HG02938 (cell line): ENCODE measurements around the gene ATG14.
"Not testable (repeated sequence)": the region's sequence is repeated elsewhere in the genome, so short reads cannot be mapped to it uniquely, and the experiment has no call there.

ENCODE experiments used
- ATAC-seq: cut with Tn5 transposase; IDR thresholded peaks from one replicate; pipeline ENCODE4 v1.9.1; 2021; ENCODE audit warnings: mild to moderate bottlenecking, moderate library complexity; ENCODE audit not compliant: unreplicated experiment

Gene ATG14

DNA sequence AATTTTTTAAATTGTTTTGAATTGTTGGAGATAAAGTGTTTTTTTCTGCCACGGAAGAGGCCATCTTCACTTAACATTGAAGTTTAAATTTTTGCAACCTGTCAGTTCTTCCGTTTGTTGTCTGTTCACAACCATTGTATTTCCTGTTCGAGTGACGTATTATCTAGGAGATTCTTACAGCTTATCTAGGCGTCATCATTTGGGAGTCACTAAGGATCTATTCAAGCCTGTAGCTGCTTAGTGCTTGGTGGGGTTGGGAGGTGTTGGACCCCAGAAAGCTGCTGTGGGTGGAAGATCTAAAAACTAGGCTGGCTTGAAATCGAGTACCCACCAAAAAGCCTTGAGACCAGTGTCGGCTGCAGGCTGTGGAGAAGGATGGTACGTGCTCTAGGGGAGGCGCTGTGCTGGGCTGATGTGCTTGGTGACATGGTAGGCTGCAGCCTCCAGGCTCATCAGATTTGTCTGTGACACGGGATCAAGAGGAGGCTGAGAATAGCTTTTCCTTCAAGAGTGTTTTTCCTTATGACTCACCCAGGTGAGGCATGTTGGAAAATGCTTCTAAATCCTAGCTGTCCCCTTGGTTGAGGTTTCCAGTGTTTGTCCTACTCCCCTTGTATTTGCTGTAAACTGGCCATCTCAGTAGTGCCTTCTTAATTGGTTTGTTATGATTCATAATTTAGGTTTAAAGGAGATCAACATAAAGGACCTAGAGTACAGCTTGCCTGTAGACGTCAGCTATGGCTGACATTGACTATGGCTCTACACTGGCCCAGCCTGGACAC, 57.8 kb downstream of the ATG14 start:
- no peak for ATAC-seq

DNA sequence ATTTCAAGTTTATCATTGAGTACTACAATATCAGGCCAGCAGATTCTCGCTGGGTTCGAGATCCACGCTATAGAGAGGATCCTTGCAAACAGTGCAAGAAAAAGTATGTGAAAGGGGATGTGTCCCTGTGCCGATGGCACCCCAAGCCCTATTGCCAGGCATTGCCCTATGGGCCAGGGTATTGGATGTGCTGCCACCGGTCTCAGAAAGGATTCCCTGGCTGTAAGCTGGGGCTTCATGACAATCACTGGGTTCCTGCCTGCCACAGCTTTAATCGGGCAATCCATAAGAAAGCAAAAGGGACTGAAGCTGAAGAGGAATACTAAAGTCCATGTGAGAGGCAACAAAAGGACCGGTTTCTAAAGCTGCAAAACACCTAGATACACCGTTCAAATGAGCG, 59.4 kb downstream of the ATG14 start:
- ATAC-seq: no peak

DNA sequence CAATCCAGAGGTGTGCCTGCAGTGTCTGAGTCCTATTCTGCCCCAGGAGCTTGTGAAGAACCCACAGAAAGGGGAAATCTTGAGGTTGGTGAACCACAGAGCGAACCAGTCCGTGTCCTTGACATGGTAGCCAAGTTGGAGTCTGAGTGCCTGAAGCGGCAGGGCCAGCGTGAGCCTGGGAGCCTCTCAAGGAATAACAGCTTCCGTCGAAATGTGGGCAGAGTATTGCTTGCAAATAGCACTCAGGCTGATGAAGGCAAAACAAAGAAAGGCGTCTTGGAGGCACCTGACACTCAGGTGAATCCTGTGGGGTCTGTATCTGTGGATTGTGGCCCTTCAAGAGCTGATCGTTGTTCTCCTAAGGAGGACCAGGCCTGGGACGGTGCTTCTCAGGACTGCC, 60.5 kb downstream of the ATG14 start:
- no peak for ATAC-seq

DNA sequence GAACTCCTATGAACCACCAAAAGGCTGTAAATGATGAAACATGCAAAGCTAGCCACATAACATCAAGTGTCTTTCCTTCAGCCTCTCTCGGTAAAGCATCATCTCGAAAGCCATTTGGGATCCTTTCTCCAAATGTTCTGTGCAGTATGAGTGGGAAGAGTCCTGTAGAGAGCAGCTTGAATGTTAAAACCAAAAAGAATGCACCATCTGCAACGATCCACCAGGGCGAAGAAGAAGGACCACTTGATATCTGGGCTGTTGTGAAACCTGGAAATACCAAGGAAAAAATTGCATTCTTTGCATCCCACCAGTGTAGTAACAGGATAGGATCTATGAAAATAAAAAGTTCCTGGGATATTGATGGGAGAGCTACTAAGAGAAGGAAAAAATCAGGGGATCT, 61.2 kb downstream of the ATG14 start:
- no peak for ATAC-seq

DNA sequence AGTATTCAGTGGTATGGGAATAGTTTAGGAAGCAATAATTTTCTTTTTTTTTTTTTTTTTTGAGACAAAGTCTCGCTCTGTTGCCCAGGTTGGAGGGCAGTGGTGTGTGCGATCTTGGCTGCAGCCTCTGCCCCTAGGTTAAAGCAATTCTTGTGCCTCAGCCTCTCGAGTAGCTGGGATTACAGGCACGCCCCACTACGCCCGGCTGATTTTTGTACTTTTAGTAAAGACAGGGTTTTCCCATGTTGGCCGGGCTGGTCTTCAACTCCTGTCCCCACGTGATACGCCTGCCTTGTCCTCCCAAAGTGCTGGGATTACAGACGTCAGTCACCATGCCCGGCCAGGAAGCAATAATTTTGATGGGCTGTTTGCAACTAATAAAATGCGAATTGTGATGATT, 62.1 kb downstream of the ATG14 start:
- ATAC-seq: no peak

DNA sequence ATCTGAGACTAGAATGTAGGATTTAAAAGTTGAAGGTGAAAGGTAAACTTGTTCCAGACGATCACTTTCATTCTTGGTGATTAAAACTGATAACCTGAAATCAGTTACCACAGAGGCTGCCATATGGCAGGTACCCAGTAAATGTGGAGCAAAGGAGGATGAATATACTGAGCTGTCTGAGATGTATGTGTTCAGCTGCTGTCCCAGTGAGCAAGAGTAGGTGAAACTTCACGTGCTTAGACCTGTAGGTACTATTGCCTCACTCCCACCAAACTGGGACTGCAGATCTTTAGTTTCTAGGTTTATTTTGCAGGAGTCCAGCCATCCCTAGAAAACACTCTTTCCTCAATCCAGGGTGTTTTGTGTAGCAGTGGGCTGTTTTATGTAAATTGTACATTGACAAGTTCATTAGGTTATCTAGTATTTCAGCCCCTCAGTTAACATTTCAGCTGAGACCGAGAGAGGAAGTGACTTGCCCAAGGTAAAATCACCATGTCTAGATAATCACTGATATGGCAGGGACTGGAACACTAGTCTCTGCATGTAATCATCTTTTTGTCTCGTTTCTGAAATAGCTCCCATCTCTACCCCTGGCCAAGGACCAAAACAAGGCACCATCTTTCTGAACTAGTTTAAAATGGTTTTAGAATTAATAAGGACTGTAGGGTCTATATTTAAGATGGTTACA, 62.7 kb downstream of the ATG14 start:
- no peak for ATAC-seq

DNA sequence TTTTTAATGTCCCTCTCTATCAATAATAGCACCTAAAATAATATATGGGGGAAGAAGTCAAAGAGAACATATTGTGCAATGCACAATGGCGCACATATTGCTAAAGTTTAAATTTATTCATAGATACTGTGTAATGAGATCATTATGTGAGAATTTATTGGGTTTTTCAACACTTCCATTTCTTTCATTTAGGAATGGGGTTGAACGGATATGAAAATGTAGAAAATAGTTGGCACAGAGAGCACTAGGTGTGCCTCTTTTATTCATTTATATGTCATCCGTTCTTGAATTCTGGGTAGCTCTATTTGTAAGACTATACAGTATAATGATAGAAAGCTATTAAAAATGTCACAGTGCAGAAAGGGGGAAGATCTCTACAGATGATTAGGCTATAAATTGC, 63.9 kb downstream of the ATG14 start:
- no peak for ATAC-seq

DNA sequence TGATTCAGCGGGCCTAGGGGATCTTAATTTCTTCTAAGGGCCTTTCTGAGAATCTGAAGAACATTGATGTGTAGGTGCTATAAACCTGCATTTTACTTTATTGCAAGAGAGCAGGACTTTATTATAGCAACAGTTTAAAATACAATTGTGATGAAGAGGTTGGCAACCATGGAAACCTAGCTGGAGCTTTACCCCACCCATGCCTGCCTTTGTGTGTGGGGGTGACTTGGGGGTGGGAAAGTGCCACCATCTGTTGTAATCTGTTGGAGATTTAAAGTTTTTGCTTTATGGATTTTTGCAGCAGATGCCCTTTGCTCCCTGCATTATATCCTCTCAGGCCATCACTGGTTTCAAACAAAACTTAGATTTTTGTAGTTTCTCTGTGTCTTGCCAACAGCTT, 64.6 kb downstream of the ATG14 start:
- ATAC-seq: no peak

DNA sequence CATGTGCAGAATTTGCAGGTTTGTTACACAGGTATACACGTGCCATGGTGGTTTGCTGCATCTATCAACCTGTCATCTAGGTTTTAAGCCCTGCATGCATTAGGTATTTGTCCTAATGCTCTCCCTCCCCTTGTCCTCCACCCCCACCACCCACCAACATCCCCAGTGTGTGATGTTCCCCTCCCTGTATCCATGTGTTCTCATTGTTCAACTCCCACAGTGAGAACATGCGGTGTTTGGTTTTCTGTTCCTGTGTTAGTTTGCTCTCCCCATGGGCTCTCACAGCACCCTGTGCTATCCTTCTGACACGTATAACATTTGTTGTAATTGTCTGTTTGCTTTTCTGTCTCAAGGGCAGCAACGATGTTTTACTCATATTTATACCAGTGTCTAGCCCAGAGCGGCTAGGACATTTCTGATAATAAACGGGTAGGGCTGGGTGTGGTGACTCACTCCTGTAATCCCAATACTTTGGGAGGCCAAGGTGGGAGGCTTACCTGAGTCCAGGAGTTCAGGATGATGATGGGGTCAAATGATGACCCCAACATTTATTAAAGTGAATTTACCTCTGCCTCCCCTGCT, 67.0 kb downstream of the ATG14 start:
- not testable (repeated sequence) for ATAC-seq

DNA sequence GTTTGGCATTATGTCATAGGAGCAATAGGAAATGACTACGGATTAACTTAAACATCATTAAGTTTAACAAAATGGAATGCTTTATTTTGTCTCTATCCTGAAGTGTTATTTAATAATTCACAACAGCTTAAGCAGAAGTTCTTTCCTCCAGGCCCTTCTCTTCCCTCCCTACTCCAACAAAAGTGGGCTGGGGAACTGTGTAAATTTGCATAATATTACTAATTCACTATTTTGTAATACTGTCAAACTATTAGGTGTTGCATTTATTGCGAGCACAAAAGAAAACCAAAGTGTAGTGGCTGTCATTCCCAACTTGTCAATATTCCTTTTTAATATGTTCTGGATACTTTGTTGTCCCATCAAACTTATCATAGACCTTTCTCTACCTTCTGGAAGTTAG, 69.8 kb downstream of the ATG14 start:
- ATAC-seq: no peak

DNA sequence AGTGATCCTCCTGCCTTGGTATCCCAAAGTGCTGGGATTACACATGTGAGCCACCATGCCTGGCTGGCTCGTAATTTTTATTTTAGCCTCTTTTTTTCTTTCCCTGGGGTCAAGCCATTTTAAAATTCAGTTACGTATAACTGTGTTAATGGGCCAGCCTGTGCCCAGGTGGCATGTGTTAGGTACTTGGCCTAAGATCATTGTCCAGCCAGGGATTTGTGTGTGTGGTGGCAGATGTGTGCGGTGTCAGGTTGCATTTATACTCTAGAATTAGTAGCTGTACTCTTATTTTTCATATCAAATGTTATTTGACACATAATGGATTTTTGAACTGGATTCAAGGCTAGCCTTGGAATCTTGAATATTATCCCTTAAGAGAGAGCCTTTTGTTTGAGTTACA, 71.1 kb downstream of the ATG14 start:
- ATAC-seq: no peak

DNA sequence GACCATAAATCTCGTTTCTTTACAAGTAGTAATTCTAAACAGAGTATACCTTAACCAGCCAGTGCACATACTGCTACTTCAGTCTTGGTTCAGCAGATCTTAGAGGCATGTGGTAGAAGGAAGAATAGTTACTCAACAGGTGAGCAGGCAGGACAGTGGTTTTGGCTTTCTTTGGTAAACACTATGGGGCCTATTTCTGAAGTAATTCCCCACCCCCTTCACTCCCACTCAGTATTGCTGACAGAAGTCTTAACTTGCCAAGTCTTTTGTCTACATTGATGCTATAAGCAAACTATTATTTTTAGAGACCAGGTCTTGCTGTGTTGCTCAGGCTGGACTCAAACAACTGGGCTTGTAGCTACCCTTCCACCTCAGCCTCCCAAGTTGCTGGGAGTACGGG, 71.9 kb downstream of the ATG14 start:
- ATAC-seq: peak; percentile 80

DNA sequence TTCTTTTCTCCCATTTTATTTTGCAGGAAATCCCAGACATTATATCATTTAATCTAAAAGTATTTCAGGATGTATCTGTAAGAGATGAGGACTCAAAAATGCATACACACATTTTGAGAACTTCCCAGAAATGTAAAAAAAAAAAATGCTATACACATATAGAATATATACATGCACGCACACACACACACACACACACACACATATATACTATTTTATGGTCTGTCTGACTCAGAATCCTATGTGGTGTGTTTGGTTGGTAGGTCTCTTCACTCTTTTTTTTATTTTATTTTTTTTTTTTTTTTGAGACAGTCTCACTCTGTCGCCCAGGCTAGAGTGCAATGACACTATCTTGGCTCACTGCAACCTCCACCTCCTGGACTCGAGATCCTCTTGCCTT, 74.9 kb downstream of the ATG14 start:
- ATAC-seq: no peak

DNA sequence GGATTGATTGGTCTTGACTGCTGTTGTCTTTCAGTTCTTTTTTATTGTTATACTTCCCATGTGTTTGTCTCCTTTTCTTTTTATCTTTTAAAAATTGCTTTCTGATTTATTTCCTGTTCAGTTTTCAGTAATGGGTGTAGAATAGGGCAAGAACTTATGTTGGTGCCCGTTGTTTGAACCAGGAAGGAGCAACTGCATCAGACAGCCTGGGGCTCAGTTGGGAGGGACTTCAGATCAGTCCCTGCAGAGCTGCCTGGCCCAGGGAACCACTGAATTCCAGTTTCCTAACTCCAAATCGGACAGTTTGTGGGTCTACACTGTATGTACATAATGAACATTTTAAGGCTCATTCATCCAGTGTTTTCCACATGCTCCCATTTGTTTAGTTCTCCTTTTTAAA, 75.5 kb downstream of the ATG14 start:
- no peak for ATAC-seq

DNA sequence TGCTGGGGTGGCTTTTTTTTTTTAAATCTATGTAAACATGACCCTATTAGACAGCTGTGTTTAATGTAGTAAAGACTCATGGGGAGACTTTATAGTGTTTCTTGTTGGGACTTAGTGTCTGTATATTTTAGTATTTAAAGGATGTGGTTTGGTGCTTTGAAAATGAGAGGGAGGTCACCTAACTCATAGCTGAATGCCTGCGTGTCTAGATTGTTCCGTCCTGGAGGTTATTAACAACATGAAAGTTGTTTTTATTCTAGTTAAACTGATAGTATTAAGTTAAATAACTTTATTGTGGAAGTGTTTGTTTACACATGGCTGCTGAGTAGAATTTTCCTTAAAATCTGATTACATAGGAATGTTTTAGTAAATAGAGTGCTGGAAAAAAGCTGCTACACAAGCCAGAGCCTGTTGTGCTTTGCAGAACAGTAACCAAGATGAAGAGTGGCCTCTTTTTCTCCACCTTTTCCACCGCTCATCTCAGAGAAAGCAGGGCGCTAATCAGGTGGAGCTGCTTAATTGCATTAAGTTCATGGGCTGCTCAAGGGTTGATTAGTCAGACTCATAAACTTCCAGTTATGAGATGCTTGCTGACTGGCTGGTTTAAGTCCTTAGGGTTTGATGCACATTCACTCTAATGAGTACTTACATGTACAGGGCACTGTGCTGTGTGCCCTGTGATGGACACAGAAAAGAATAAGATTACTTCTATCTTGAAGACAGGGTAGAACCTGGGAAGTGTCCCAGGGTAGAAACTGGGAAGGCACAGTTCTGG, 77.7 kb downstream of the ATG14 start:
- ATAC-seq: no peak

DNA sequence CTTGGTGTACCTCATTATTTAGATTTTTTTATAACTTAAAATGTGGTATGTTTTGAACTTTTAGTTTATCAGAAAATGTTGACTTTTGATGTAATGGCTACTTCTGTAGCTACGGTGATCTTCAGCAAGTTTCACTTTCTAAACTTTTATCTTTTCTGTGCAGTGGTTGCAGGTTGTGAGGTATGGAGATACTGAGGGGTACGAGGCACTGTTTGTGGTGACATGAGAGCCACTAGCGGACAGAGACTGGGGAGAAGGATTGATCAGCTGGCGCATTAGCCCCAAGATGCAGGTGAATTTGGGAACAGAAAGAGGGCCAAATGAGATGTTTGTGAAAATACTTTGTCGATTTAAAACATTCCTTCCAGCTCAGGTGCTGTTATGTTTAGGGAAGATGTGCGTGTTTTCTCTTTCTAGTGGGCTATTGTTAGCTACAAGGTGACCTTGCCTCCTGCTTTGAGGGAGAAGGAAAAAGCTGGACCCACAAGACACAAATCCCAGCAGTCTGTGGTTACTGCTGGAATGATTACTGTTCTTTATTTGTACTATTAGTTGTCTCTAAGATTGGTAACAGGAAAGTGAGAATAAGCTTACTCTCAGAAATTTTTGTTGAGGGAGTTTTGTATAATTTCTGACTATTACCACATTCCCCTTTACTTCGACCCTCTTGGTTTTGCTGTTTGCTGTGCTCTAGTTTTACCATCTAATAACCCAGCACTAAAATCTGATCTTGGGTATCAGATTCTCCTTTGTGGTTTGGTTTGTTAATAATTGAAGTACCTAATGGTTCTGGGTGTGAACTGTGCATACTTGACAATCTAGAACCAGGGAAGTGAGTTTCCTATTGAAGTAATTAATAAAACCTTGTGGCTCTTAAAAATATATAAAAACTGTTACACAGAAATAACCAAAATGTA, 78.7 kb downstream of the ATG14 start:
- peak; percentile 66 for ATAC-seq

DNA sequence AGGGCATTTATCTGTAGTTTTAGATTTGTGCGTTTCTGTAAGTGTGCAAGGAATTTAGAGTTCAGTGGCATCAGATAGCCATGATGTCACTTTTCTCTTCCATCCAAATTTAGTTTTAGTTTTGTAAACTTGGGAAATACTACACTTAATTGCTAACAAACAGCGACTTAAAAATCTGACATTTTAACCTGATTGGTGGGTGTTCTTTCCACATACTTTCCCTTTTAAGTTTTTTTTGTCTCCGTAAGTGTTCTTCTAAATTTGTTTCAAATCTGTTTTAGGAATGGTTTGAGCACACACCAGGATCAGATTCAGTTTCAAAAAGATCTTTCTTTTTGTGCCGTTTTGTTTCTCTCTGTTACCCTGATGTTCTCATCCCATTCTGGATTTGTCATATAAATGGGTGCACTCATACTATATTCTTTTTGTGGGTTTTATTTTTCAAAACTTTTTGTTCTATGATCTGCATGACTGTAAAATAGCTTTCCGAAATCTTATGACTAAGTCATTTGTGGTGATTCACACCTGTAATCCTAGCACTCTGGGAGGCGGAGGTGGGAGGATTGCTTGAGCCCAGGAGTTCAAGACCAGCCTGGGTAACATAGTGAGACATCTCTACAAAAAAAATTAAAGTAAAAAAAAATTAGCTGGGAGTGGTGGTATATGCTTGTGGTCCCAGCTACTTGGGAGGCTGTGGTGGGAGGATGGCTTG, 81.5 kb downstream of the ATG14 start:
- ATAC-seq: no peak

DNA sequence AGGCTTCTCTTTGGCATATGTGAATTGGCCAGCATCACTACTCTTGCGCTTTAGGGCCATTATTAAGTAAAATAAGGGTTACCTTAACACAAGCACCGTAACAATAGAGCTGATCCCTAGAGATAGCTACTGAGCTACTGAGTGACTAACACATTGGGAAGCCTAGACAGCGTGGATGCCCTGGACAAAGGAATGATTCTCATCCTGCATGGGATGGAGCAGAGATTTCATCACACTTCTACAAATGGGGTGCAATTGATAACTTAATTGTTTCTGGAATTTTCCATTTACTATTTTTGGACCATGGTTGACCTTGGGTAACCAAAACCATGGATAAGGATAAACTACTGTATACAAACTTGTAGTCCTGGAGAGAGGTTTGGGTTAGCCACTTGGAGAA, 83.3 kb downstream of the ATG14 start:
- no peak for ATAC-seq

DNA sequence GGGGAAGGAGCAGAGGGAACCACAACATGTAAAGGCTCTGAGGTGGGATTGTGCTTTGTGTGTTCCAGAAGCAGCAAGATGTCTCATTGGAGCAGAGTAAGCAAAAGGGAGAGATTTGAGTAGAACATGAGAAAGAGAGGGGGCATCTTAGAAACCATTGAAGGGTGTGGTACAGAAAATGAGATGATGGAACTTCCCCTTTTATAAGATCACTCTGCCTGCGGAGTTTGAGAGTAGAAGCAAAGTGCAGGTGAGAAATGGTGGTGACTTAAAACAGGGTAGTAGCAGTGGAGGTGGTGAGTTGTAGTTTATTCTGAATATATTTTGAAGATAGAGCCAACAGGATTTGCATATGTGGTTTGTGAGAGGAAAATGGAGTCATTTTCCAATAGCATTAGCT, 84.5 kb downstream of the ATG14 start:
- peak; percentile 76 for ATAC-seq

DNA sequence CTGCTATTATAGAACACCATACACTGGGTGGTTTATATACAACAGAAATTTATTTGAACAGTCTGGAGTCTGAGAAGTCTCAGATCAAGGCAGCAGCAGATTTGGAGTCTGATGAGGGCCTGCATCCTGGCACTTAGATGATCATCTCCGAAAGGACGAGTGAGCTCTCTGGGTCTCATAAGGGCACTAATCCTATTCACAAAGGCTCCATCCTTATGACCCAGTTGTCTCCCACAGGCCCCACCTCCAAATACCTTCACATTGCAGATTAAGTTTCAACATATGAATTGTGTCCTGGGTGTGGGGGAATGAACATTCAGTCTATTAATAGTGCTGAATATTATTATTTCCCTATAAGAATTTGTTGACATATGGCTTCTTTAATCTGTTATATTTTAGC, 86.8 kb downstream of the ATG14 start:
- ATAC-seq: no peak
